RWPE2 (cell line): ENCODE results near the gene SLC12A5.

Experiments
- ATAC-seq: fragments of 200-7000 bp; cut with Tn5 transposase; 3 replicates; pipeline ENCODE4 v1.9.1; 2021; ENCODE audit warnings: low read depth
- DNase-seq: peaks from one replicate; pipeline ENCODE4 v3.0.0-alpha.2; 2020; ENCODE audit warnings: low spot score
- H3K27ac ChIP-seq: fragments of 450-650 bp; 2 replicates; pipeline ENCODE4 v1.5.1; 2017; ENCODE audit warnings: mild to moderate bottlenecking; ENCODE audit not compliant: poor library complexity, severe bottlenecking
- H3K27me3 ChIP-seq: fragments of 250-450 bp; sonication (Bioruptor Pico); 2 replicates; pipeline ENCODE4 v1.5.1; 2021; ENCODE audit warnings: mild to moderate bottlenecking, moderate library complexity; ENCODE audit not compliant: insufficient read depth, poor library complexity, severe bottlenecking
- H3K36me3 ChIP-seq: fragments of 250-450 bp; sonication (Bioruptor Pico); 2 replicates; pipeline ENCODE4 v1.5.1; 2020; ENCODE audit warnings: low read depth, mild to moderate bottlenecking, moderate library complexity
- H3K4me1 ChIP-seq: fragments of 250-450 bp; sonication (Bioruptor Pico); 2 replicates; pipeline ENCODE4 v1.5.1; 2021; ENCODE audit warnings: mild to moderate bottlenecking, moderate library complexity; ENCODE audit not compliant: insufficient read depth, poor library complexity, severe bottlenecking
- H3K4me3 ChIP-seq: fragments of 250-450 bp; sonication (Bioruptor Pico); 2 replicates; pipeline ENCODE4 v1.5.1; 2021; ENCODE audit warnings: mild to moderate bottlenecking, moderate library complexity; ENCODE audit not compliant: severe bottlenecking
- H3K9me3 ChIP-seq: fragments of 250-450 bp; sonication (Bioruptor Pico); 2 replicates; pipeline ENCODE4 v1.5.1; 2021; ENCODE audit warnings: mild to moderate bottlenecking, moderate library complexity; ENCODE audit not compliant: severe bottlenecking
- CTCF ChIP-seq: fragments of 450-650 bp; IDR thresholded peaks from one replicate; pipeline ENCODE4 v1.5.1; 2017; ENCODE audit warnings: mild to moderate bottlenecking, moderate library complexity; ENCODE audit not compliant: poor library complexity, severe bottlenecking

SLC12A5 gene

DNA sequence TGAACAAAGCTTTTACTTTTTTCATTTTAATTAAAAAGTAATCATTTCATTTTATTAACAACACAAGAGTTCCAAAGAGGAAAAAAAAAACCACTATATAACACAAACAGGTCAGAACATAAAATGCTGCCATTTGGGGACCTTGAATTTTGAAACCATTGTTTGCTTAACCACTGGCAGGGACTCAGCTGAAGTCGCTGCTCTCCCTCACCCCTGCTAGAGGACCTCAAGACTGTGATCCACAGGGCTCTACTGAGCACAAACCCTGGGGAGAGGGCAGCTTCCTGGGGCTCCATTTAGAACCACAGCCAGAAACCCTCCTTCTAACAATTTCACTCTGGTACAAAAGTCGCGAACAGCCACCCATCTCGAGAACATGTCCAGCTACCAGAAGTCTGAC is 32.0 kb downstream of the SLC12A5 start:
- Histone ChIP-seq H3K27me3 (peaks cover 31% of the 10 kb centered on the region), H3K27ac (no peak overlapping the region), H3K9me3 (no peaks in the 10 kb centered on the region), H3K4me1 (peaks cover 3% of the 10 kb centered on the region), H3K4me3 (no peak overlapping the region), H3K36me3 (peaks cover 53% of the 10 kb centered on the region)
- ATAC-seq (no peak), DNase-seq (no peak)
- no peak for TF ChIP-seq CTCF

DNA sequence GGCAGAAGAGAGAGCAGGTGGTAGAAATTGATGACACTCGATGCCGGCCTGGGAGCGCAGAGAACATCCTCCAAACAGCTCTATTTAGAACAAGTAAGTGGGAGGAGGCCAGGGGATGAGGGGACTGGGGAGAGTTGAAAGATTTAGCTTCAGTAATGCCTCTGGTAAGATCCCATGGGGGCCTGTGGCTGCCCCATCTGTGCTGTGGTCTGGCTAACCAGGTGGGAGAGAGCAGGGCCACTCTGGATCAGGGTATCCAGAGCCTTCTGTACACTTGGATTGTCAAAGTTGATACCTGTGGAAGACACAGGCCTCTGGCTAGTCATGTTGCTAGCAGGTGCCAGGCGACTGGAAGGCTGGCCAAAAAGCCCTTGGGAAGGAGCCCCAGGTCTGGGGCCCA is 33.1 kb downstream of the SLC12A5 start:
- Histone ChIP-seq H3K9me3 (no peaks in the 10 kb centered on the region), H3K4me3 (no peak overlapping the region), H3K27ac (no peak overlapping the region), H3K4me1 (peaks cover 3% of the 10 kb centered on the region), H3K36me3 (peaks cover 65% of the 10 kb centered on the region), H3K27me3 (peaks cover 19% of the 10 kb centered on the region)
- TF ChIP-seq CTCF = no peak
- no peak for ATAC-seq
- no peak for DNase-seq

DNA sequence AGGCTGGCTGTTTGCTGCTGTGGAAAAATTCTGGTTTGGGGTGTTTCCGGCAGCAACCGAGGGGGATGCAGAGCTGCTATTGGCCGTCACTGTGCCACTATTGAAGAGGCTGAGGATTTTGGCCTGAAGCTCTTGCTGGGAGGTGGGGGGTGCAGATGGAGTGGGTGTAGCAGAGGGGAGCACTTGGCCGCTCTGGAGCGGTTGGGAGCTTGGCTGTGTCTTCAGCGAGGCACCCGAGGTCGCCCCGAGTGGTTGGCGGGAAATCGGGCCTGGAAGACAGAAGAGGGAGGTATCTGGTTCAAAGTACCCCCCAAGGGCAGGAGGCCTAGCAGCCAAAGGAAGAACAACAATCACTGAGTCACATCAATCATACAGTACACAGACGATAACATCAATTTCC is 33.6 kb downstream of the SLC12A5 start:
- Histone ChIP-seq H3K9me3 (no peaks in the 10 kb centered on the region), H3K27ac (no peak overlapping the region), H3K36me3 (peaks cover 70% of the 10 kb centered on the region), H3K4me1 (peaks cover 3% of the 10 kb centered on the region), H3K27me3 (peaks cover 14% of the 10 kb centered on the region), H3K4me3 (no peak overlapping the region)
- peak; percentile 73 for DNase-seq
- ATAC-seq = no peak
- no peak for TF ChIP-seq CTCF

GRCh38 chr20:46063151-46063550 is 34.1 kb downstream of the SLC12A5 start:
- peaks cover 2% of the 10 kb centered on the region for H3K4me1 ChIP-seq
- no peaks in the 10 kb centered on the region for H3K9me3 ChIP-seq
- H3K4me3 ChIP-seq = no peak overlapping the region
- H3K27me3 ChIP-seq = peaks cover 9% of the 10 kb centered on the region
- ATAC-seq = no peak
- no peak for TF ChIP-seq CTCF
- peak; percentile 78 for DNase-seq
- H3K36me3 ChIP-seq = peaks cover 75% of the 10 kb centered on the region
- H3K27ac ChIP-seq = no peak overlapping the region

DNA sequence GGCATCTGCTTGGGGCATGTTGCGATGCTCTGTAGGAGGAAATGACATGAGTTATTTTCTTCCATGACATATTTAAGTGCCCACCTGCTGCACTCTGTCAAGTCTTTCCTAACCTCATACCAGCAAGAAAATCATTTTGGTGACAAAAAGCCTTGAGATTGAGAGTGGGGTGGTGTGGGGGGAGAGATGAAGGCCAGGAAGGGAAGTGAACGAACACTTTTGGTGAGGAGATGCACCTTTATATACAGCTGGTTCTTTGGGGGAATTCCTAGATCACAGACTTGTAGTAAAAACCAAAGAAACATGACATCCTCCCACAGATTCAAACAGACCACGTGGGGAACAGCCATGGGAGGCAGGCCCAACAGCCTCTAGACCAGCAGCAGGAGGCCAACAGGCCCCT is 34.6 kb downstream of the SLC12A5 start:
- peaks cover 4% of the 10 kb centered on the region for H3K27me3 ChIP-seq
- ATAC-seq (no peak), DNase-seq (no peak)
- H3K9me3 ChIP-seq = no peaks in the 10 kb centered on the region
- no peak overlapping the region for H3K4me3 ChIP-seq
- TF ChIP-seq CTCF = no peak
- peaks cover 80% of the 10 kb centered on the region for H3K36me3 ChIP-seq
- no peaks in the 10 kb centered on the region for H3K4me1 ChIP-seq
- H3K27ac ChIP-seq = no peak overlapping the region
